Measurements from ENCODE around the gene EHD2. TPM values are rescaled to one million over a fixed set of nuclear protein-coding genes. Genes with fewer than 3 reads are reported as not detected.

The EHD2 gene
- total and polyA plus RNA-seq, 2 of the 4 experiments (the other 2 are of a cell fraction) = 35.3 to 181 TPM

DNA sequence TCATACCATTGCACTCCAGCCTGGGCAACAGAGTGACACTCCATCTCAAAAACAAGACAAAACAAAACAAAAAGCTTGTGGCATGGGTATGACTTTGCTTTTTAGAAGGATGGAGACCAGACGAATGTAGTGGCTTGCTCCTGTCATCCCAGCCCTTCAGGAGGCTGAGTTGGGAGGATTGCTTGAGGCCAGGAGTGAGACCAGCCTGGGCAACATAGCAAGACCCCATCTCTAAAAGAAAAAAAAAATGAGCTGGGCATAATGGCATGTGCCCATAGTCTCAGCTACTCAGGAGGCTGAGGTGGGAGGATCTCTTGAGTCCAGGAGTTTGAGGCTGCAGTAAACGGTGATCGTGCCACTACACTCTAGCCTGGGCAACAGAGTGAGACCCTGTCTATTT, 48.9 kb downstream of the EHD2 start:
- in situ Hi-C loops (cut with MboI; ENCODE audit: low sequenced_read_pairs) = no loop called here
- CTCF ChIA-PET = no interaction called here
- POLR2A ChIA-PET (ENCODE audit: unreplicated experiment) = no interaction called here

More for the DNA sequence above, 48.9 kb downstream of the EHD2 start:
- Histone ChIP-seq H4K20me1 (ENCODE audit: insufficient read depth, low read length) (no peaks in the 10 kb centered on the region), H3K36me3 (ENCODE audit: control insufficient read depth, insufficient read depth, low read length) (peaks cover 23% of the 10 kb centered on the region), H3K23ac (ENCODE audit: low read depth, low read length) (no peak overlapping the region), H3K9me3 (ENCODE audit: control insufficient read depth, insufficient read depth, low read length) (no peaks in the 10 kb centered on the region), H2BK120ac (ENCODE audit: low read depth, low read length) (no peak overlapping the region), H2AK5ac (ENCODE audit: low read depth, low read length) (no peak overlapping the region), H3K9me1 (ENCODE audit: insufficient read depth, low read length) (no peaks in the 10 kb centered on the region), H3K14ac (replicated peaks; ENCODE audit: low read depth, low read length) (no peak overlapping the region), H4K91ac (ENCODE audit: insufficient read depth, low read depth, low read length) (no peak overlapping the region), H2BK20ac (ENCODE audit: low read depth, low read length) (no peak overlapping the region), H3K18ac (ENCODE audit: low read depth, low read length) (no peak overlapping the region), H3K9ac (ENCODE audit: low read depth, low read length) (no peak overlapping the region), H2AK9ac (replicated peaks; ENCODE audit: low read depth, low read length, poor library complexity) (no peak overlapping the region), H2BK5ac (ENCODE audit: low read depth, low read length, poor library complexity, severe bottlenecking) (no peak overlapping the region), H2AFZ (replicated peaks; ENCODE audit: low read length, poor library complexity) (no peak overlapping the region), H3K27me3 (ENCODE audit: control insufficient read depth, insufficient read depth, low read length) (no peaks in the 10 kb centered on the region; the same call in 1 of the 2 replicates), H3K4me2 (ENCODE audit: low read depth, low read length) (no peak overlapping the region), H3K4me3 (ENCODE audit: insufficient read depth, low read depth, low read length) (no peak overlapping the region), H3K27ac (ENCODE audit: insufficient read depth, low read length) (no peak overlapping the region), H3K4me1 (ENCODE audit: control insufficient read depth, insufficient read depth, low read length) (no peaks in the 10 kb centered on the region), H2BK15ac (ENCODE audit: low read depth, low read length) (no peak overlapping the region), H3K79me1 (ENCODE audit: low read depth in 1 of 2, low read length in 2 of 2) (no peaks in the 10 kb centered on the region; a peak in 1 of 4 replicates), H3K4ac (ENCODE audit: low read depth, low read length) (no peak overlapping the region), H4K5ac (ENCODE audit: low read depth, low read length) (no peak overlapping the region), H3K56ac (ENCODE audit: extremely low read depth, insufficient read depth, low read length) (no peak overlapping the region), H4K8ac (ENCODE audit: low read depth in 2 of 2, low read length in 2 of 2) (no peak overlapping the region)
- no CpG with 5 or more reads among the region's 3 CpGs for WGBS, 2 experiments (ENCODE audit: extremely low coverage in 2 of 2, insufficient read length in 1 of 2)
- no peak for TF ChIP-seq NFE2L2 (IDR thresholded peaks at IDR 0.05; ENCODE audit: low read depth, low read length)
- DNase-seq (no peak), ATAC-seq (ENCODE audit: low read depth) (no peak)
- no TSS peak for BruUV-seq (replicated peaks)
- intact Hi-C loops (cut with micrococcal nuclease) (no loop called here), dilution Hi-C loops (cut with HindIII; ENCODE audit: low sequenced_read_pairs, unreplicated experiment) (no loop called here)

Data from IMR-90 (cell line).